ENCODE results near the gene RRP15. TPM values are rescaled to one million over a fixed set of nuclear protein-coding genes. Genes with fewer than 3 reads are reported as not detected.

Gene RRP15
- total and polyA plus RNA-seq, 2 of the 13 experiments (the other 11 are each of a cell fraction or from before 2014, with no cell fraction given), result 2.1 to 37.5 TPM

- ATAC-seq (peak; percentile 66), DNase-seq (ENCODE audit: low spot score) (peak; percentile 86), FAIRE-seq (peak; percentile 47)
- Histone ChIP-seq H3K9me3 (ENCODE audit: low read length) (no peaks in the 10 kb centered on the region), H4K20me1 (ENCODE audit: insufficient read depth, low read length) (no peaks in the 10 kb centered on the region), H3K4me2 (ENCODE audit: low read depth, low read length) (peak overlapping the region; percentile 54), H3K27me3 (ENCODE audit: control insufficient read depth in 1 of 2, insufficient read depth in 2 of 2, low read length in 2 of 2) (no peaks in the 10 kb centered on the region), H3K4me3 (replicated peaks in 1 of 3; ENCODE audit: insufficient read depth in 1 of 3, low read depth in 2 of 3, low read length in 3 of 3) (no peak overlapping the region; a peak in 1 of 6 replicates), H3K36me3 (replicated peaks in 1 of 2; ENCODE audit: control insufficient read depth in 1 of 2, insufficient read depth in 2 of 2, low read length in 2 of 2) (no peaks in the 10 kb centered on the region), H3K79me2 (ENCODE audit: insufficient read depth, low read length) (no peaks in the 10 kb centered on the region), H3K4me1 (ENCODE audit: insufficient read depth, low read length) (peaks cover 68% of the 10 kb centered on the region), H3K9ac (ENCODE audit: insufficient read depth, low read depth, low read length) (no peak overlapping the region; the same call in 1 of the 2 replicates), H3K27ac (ENCODE audit: extremely low read length, insufficient read depth, low read length) (peak overlapping the region; percentile 54), H2AFZ (ENCODE audit: low read length) (no peak overlapping the region)
- in situ Hi-C loops (cut with HindIII; ENCODE audit: extremely low pct_ligation_motif_present, low pct_unique_long_range_greater_than_20kb) (loop anchor here (25.0 kb wide), 1 partner anchor 946 kb away; no protein-coding TSS in a partner anchor), intact Hi-C loops (cut with micrococcal nuclease; ENCODE audit: unreplicated experiment) (loop anchor here (1.0 kb wide), 4 partner anchors 14 to 60 kb away; no protein-coding TSS in a partner anchor)
- 55% methylated on average over 5 of the region's 5 CpGs for WGBS (ENCODE audit: low lambda C conversion rate)
- ChIA-PET POLR2A (interaction anchor here (1.2 to 1.8 kb wide), 2 partner anchors 10 to 14 kb away, joined by 4 to 7 read pairs; no protein-coding TSS in a partner anchor), CTCF (ENCODE audit: low intra/inter-chr PET ratio, low total read pairs) (no interaction called here)
- BruUV-seq (replicated peaks), result no TSS peak
- TF ChIP-seq ZEB1 (IDR thresholded peaks at IDR 0.05; ENCODE audit: insufficient replicate concordance, low read depth) (peak; percentile 41), SP5 (CRISPR knock-in tag; IDR thresholded peaks at IDR 0.05; ENCODE audit: borderline replicate concordance, low read depth) (no peak), HNRNPLL (IDR thresholded peaks at IDR 0.05; ENCODE audit: low read depth, low read length, poor library complexity, severe bottlenecking) (no peak), DMAP1 (CRISPR knock-in tag; IDR thresholded peaks at IDR 0.05) (no peak), KMT2B (CRISPR knock-in tag; IDR thresholded peaks at IDR 0.05) (no peak), FOXP1 (IDR thresholded peaks at IDR 0.05) (no peak), FOXP1 (CRISPR knock-in tag; IDR thresholded peaks at IDR 0.05) (0 out of 2 replicates have a peak, but pooled peaks have one; percentile 4), MYC (CRISPR knock-in tag; IDR thresholded peaks at IDR 0.05; ENCODE audit: borderline replicate concordance) (0 out of 2 replicates have a peak, but pooled peaks have one; percentile 28), NFATC3 (CRISPR knock-in tag; IDR thresholded peaks at IDR 0.05) (no peak), ZNF646 (CRISPR knock-in tag; IDR thresholded peaks at IDR 0.05) (no peak), MED8 (CRISPR knock-in tag; IDR thresholded peaks at IDR 0.05; ENCODE audit: insufficient replicate concordance) (no peak), SAP130 (CRISPR knock-in tag; IDR thresholded peaks at IDR 0.05; ENCODE audit: low read depth) (peak; percentile 21; the same call in 1 of the 2 replicates), ZFY (CRISPR knock-in tag; IDR thresholded peaks at IDR 0.05) (no peak), KLF12 (CRISPR knock-in tag; IDR thresholded peaks at IDR 0.05; ENCODE audit: borderline replicate concordance) (no peak), ATF7 (IDR thresholded peaks at IDR 0.05) (peak; percentile 62; the same call in 1 of the 2 replicates), ATF7 (CRISPR knock-in tag; IDR thresholded peaks at IDR 0.05) (no peak), BCL3 (CRISPR knock-in tag; IDR thresholded peaks at IDR 0.05) (no peak), FOXA3 (CRISPR knock-in tag; IDR thresholded peaks at IDR 0.05) (peak; percentile 69)
These were observed 81.4 kb downstream of the RRP15 start for GRCh38 chr1:218366322-218367052.

All from HepG2 (cell line).